SK-N-SH treated with all-trans-retinoic acid at 6 μM for 48 hours (cell line): Measurements from ENCODE around the gene PHF2.

Experiments used
- ATAC-seq: fragments of 200-7000 bp; cut with Tn5 transposase; 3 replicates; pipeline ENCODE4 v1.9.1; 2020; ENCODE audit warnings: mild to moderate bottlenecking, moderate library complexity
- ARNTL ChIP-seq: fragments of 450-650 bp; formaldehyde crosslinking; IDR thresholded peaks from 2 replicates; pipeline ENCODE4 v1.5.0; 2020; ENCODE audit warnings: low read depth, mild to moderate bottlenecking, moderate library complexity, borderline replicate concordance
- CREB5 ChIP-seq: fragments of 250-450 bp; sonication (Bioruptor Pico); IDR thresholded peaks from 2 replicates; pipeline ENCODE4 v1.5.1; 2020; ENCODE audit warnings: low read depth, mild to moderate bottlenecking, moderate library complexity
- CSDC2 ChIP-seq: fragments of 250-450 bp; sonication (Bioruptor Pico); IDR thresholded peaks from 2 replicates; pipeline ENCODE4 v1.5.0; 2020; ENCODE audit warnings: mild to moderate bottlenecking, moderate library complexity
- CSRNP3 ChIP-seq: fragments of 250-450 bp; sonication (Bioruptor Pico); IDR thresholded peaks from 2 replicates; pipeline ENCODE4 v1.5.1; 2021; ENCODE audit warnings: mild to moderate bottlenecking, moderate library complexity
- ESRRG ChIP-seq: fragments of 250-450 bp; sonication (Bioruptor Pico); IDR thresholded peaks from 2 replicates; pipeline ENCODE4 v1.6.1; 2021; ENCODE audit warnings: mild to moderate bottlenecking
- GLIS3 ChIP-seq: fragments of 250-450 bp; sonication (Bioruptor Pico); IDR thresholded peaks from 2 replicates; pipeline ENCODE4 v1.5.0; 2020; ENCODE audit warnings: mild to moderate bottlenecking, moderate library complexity
- ISL1 ChIP-seq: fragments of 250-450 bp; sonication (Bioruptor Pico); IDR thresholded peaks from 2 replicates; pipeline ENCODE4 v2.1.2; 2022; ENCODE audit warnings: mild to moderate bottlenecking, moderate library complexity
- OSR1 ChIP-seq: fragments of 250-450 bp; sonication (Bioruptor Pico); IDR thresholded peaks from 2 replicates; pipeline ENCODE4 v1.8.0; 2022; ENCODE audit warnings: moderate library complexity, mild to moderate bottlenecking, inconsistent platforms
- PATZ1 ChIP-seq: fragments of 250-450 bp; sonication (Bioruptor Pico); IDR thresholded peaks from 2 replicates; pipeline ENCODE4 v1.8.0; 2020; ENCODE audit warnings: mild to moderate bottlenecking, moderate library complexity, borderline replicate concordance
- POU6F1 ChIP-seq: fragments of 250-450 bp; sonication (Bioruptor Pico); IDR thresholded peaks from 2 replicates; pipeline ENCODE4 v1.8.0; 2021; ENCODE audit warnings: low read depth, mild to moderate bottlenecking, moderate library complexity, borderline replicate concordance
- PPARA ChIP-seq: fragments of 250-450 bp; sonication (Bioruptor Pico); IDR thresholded peaks from 2 replicates; pipeline ENCODE4 v1.5.0; 2020; ENCODE audit warnings: mild to moderate bottlenecking, borderline replicate concordance
- RARB ChIP-seq: fragments of 250-450 bp; sonication (Bioruptor Pico); IDR thresholded peaks from 2 replicates; pipeline ENCODE4 v1.8.0; 2021; ENCODE audit warnings: mild to moderate bottlenecking, moderate library complexity
- TCF4 ChIP-seq: fragments of 250-450 bp; sonication (Bioruptor Pico); IDR thresholded peaks from 2 replicates; pipeline ENCODE4 v1.8.0; 2021; ENCODE audit warnings: mild to moderate bottlenecking, moderate library complexity, borderline replicate concordance
- TSHZ2 ChIP-seq: fragments of 250-450 bp; sonication (Bioruptor Pico); IDR thresholded peaks from 2 replicates; pipeline ENCODE4 v1.5.0; 2020; ENCODE audit warnings: mild to moderate bottlenecking, moderate library complexity
- ZC3H10 ChIP-seq: fragments of 250-450 bp; sonication (Bioruptor Pico); IDR thresholded peaks from 2 replicates; pipeline ENCODE4 v1.5.1; 2021; ENCODE audit warnings: mild to moderate bottlenecking, moderate library complexity
- ZFP3 ChIP-seq: fragments of 250-450 bp; sonication (Bioruptor Pico); IDR thresholded peaks from 2 replicates; pipeline ENCODE4 v1.5.0; 2020; ENCODE audit warnings: mild to moderate bottlenecking, moderate library complexity
- ZFP30 ChIP-seq: fragments of 450-650 bp; formaldehyde crosslinking; IDR thresholded peaks from 2 replicates; pipeline ENCODE4 v1.5.0; 2022; ENCODE audit warnings: mild to moderate bottlenecking, moderate library complexity
- ZNF565 ChIP-seq: fragments of 450-650 bp; formaldehyde crosslinking; conservative IDR thresholded peaks from 2 replicates; pipeline ENCODE4 v1.5.0; 2020; ENCODE audit warnings: low read depth, mild to moderate bottlenecking, moderate library complexity
- ZNF70 ChIP-seq: fragments of 450-650 bp; formaldehyde crosslinking; IDR thresholded peaks from 2 replicates; pipeline ENCODE4 v1.5.0; 2020; ENCODE audit warnings: mild to moderate bottlenecking, moderate library complexity
- ZNF8 ChIP-seq: fragments of 450-650 bp; formaldehyde crosslinking; IDR thresholded peaks from 2 replicates; pipeline ENCODE4 v1.5.0; 2020; ENCODE audit warnings: mild to moderate bottlenecking, moderate library complexity

The PHF2 gene

GRCh38 chr9:93613791-93614190 lies 37.4 kb downstream of the PHF2 start:
- TF ChIP-seq ESRRG (no peak), ZFP30 (CRISPR knock-in tag) (no peak), TCF4 (CRISPR knock-in tag) (no peak), PATZ1 (CRISPR knock-in tag) (no peak), GLIS3 (CRISPR knock-in tag) (no peak), POU6F1 (CRISPR knock-in tag) (no peak), CSDC2 (CRISPR knock-in tag) (no peak), PPARA (CRISPR knock-in tag) (no peak), ISL1 (no peak), CSRNP3 (no peak), RARB (no peak), ZFP3 (CRISPR knock-in tag) (no peak), ZC3H10 (no peak), OSR1 (CRISPR knock-in tag) (no peak), ARNTL (CRISPR knock-in tag) (no peak), ZNF565 (CRISPR knock-in tag) (no peak), CREB5 (no peak)
- no peak for ATAC-seq

- TF ChIP-seq ISL1, result no peak
- TF ChIP-seq PATZ1 (CRISPR knock-in tag), result no peak
- no peak for TF ChIP-seq CSDC2 (CRISPR knock-in tag)
- no peak for TF ChIP-seq ZFP3 (CRISPR knock-in tag)
- no peak for TF ChIP-seq ZC3H10
- no peak for TF ChIP-seq CREB5
- no peak for TF ChIP-seq ZNF8
- no peak for TF ChIP-seq POU6F1 (CRISPR knock-in tag)
- TF ChIP-seq TSHZ2 (CRISPR knock-in tag), result no peak
- TF ChIP-seq ARNTL (CRISPR knock-in tag), result no peak
- no peak for TF ChIP-seq PPARA (CRISPR knock-in tag)
- TF ChIP-seq ZFP30 (CRISPR knock-in tag), result no peak
- TF ChIP-seq ESRRG, result no peak
- no peak for TF ChIP-seq ZNF70 (CRISPR knock-in tag)
- TF ChIP-seq CSRNP3, result no peak
- TF ChIP-seq OSR1 (CRISPR knock-in tag), result no peak
- TF ChIP-seq, all 23 proteins: peak for 0
- ATAC-seq, result no peak
These were observed 38.6 kb downstream of the PHF2 start for GRCh38 chr9:93614830-93615468.
